GM18519 (cell line): Measurements from ENCODE around the gene TSR2.
"Not testable (repeated sequence)": the region's sequence is repeated elsewhere in the genome, so short reads cannot be mapped to it uniquely, and the experiment has no call there.

Experiments used
- ATAC-seq: cut with Tn5 transposase; IDR thresholded peaks from one replicate; pipeline ENCODE4 v1.9.1; 2021; ENCODE audit warnings: mild to moderate bottlenecking, moderate library complexity; ENCODE audit not compliant: unreplicated experiment, low FRiP score

Gene TSR2

GRCh38 chrX:54470054-54470760 is 30.0 kb downstream of the TSR2 start:
- no peak for ATAC-seq

GRCh38 chrX:54473993-54474859 is 34.0 kb downstream of the TSR2 start:
- no peak for ATAC-seq

- ATAC-seq: no peak
Observed at GRCh38 chrX:54479136-54480111, 39.2 kb downstream of the TSR2 start.

- ATAC-seq: no peak
Observed at GRCh38 chrX:54482839-54483593, 42.8 kb downstream of the TSR2 start.

- ATAC-seq: no peak
Observed at GRCh38 chrX:54483946-54484345, 43.7 kb downstream of the TSR2 start.

- ATAC-seq: no peak
Observed at GRCh38 chrX:54484666-54485065, 44.5 kb downstream of the TSR2 start.

- ATAC-seq: not testable (repeated sequence)
Observed at GRCh38 chrX:54489819-54490218, 49.6 kb downstream of the TSR2 start.

- ATAC-seq: no peak
Observed at GRCh38 chrX:54492340-54492739, 52.1 kb downstream of the TSR2 start.

- ATAC-seq: no peak
Observed at GRCh38 chrX:54494166-54494988, 54.2 kb downstream of the TSR2 start.
